RWPE2 (cell line): Measurements from ENCODE around the gene YPEL1.

Source experiments
- ATAC-seq: fragments of 200-7000 bp; cut with Tn5 transposase; 3 replicates; pipeline ENCODE4 v1.9.1; 2021; ENCODE audit warnings: low read depth
- DNase-seq: peaks from one replicate; pipeline ENCODE4 v3.0.0-alpha.2; 2020; ENCODE audit warnings: low spot score
- H3K27ac ChIP-seq: fragments of 450-650 bp; 2 replicates; pipeline ENCODE4 v1.5.1; 2017; ENCODE audit warnings: mild to moderate bottlenecking; ENCODE audit not compliant: poor library complexity, severe bottlenecking
- H3K27me3 ChIP-seq: fragments of 250-450 bp; sonication (Bioruptor Pico); 2 replicates; pipeline ENCODE4 v1.5.1; 2021; ENCODE audit warnings: mild to moderate bottlenecking, moderate library complexity; ENCODE audit not compliant: insufficient read depth, poor library complexity, severe bottlenecking
- H3K36me3 ChIP-seq: fragments of 250-450 bp; sonication (Bioruptor Pico); 2 replicates; pipeline ENCODE4 v1.5.1; 2020; ENCODE audit warnings: low read depth, mild to moderate bottlenecking, moderate library complexity
- H3K4me1 ChIP-seq: fragments of 250-450 bp; sonication (Bioruptor Pico); 2 replicates; pipeline ENCODE4 v1.5.1; 2021; ENCODE audit warnings: mild to moderate bottlenecking, moderate library complexity; ENCODE audit not compliant: insufficient read depth, poor library complexity, severe bottlenecking
- H3K4me3 ChIP-seq: fragments of 250-450 bp; sonication (Bioruptor Pico); 2 replicates; pipeline ENCODE4 v1.5.1; 2021; ENCODE audit warnings: mild to moderate bottlenecking, moderate library complexity; ENCODE audit not compliant: severe bottlenecking
- H3K9me3 ChIP-seq: fragments of 250-450 bp; sonication (Bioruptor Pico); 2 replicates; pipeline ENCODE4 v1.5.1; 2021; ENCODE audit warnings: mild to moderate bottlenecking, moderate library complexity; ENCODE audit not compliant: severe bottlenecking
- TF ChIP-seq, protein P1 (sequence below): fragments of 450-650 bp; IDR thresholded peaks from one replicate; pipeline ENCODE4 v1.5.1; 2017; ENCODE audit warnings: mild to moderate bottlenecking, moderate library complexity; ENCODE audit not compliant: poor library complexity, severe bottlenecking

Gene YPEL1

DNA sequence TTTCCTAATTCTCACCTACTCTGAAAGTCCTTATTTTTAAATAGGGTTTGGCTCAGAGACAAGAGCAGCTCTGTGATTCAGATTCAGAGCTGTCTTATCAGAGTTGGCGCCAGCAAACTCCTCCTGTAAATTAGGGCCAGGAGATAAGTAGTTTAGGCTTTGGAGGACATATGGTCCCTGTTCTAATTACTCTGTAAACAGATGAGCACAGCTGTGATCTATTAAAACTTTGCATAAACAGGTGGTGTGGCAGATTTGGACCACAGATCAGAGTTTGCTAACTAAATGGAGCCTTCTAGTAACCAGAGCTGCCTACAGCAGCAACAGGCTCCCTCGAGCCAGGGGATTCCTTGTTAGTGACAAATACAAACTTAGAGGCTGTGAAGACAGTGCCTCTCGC lies 27.9 kb downstream of the YPEL1 start:
- Histone ChIP-seq H3K27ac (no peak overlapping the region), H3K9me3 (peaks cover 5% of the 10 kb centered on the region), H3K4me3 (no peak overlapping the region), H3K27me3 (no peaks in the 10 kb centered on the region), H3K36me3 (no peaks in the 10 kb centered on the region), H3K4me1 (peaks cover 7% of the 10 kb centered on the region)
- TF ChIP-seq, protein P1, sequence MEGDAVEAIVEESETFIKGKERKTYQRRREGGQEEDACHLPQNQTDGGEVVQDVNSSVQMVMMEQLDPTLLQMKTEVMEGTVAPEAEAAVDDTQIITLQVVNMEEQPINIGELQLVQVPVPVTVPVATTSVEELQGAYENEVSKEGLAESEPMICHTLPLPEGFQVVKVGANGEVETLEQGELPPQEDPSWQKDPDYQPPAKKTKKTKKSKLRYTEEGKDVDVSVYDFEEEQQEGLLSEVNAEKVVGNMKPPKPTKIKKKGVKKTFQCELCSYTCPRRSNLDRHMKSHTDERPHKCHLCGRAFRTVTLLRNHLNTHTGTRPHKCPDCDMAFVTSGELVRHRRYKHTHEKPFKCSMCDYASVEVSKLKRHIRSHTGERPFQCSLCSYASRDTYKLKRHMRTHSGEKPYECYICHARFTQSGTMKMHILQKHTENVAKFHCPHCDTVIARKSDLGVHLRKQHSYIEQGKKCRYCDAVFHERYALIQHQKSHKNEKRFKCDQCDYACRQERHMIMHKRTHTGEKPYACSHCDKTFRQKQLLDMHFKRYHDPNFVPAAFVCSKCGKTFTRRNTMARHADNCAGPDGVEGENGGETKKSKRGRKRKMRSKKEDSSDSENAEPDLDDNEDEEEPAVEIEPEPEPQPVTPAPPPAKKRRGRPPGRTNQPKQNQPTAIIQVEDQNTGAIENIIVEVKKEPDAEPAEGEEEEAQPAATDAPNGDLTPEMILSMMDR, result no peak
- ATAC-seq (no peak), DNase-seq (no peak)

DNA sequence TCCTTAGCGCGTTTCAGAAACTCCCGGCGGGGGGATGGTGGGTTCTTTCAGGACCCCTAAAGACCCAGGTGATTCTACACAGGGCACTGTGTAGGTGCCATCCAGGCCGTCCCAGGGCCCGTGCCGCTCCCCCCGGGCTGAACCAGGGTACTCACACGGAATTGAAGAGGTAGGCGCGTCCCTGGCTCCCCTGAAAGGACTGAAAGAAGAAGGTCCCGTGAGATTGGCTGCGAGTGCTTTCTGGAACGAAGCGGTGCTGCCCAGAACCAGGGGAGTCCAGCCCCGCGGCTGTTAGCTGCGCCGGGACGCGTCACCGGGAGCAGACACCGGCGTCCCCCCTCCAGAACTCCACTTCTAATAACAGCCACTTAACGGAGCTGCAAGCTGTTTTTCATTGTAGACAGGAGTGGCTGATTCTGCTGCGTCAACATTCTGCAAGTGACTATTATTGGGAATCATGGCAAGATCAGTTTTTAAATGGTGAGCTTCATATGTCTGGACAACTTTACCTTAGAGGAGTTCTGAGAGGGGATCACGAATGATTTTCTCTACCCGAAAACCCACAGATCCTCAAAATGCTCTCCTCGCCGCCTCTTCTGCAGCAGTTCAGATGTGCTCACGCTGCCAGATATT lies 31.8 kb downstream of the YPEL1 start:
- no peaks in the 10 kb centered on the region for H3K4me1 ChIP-seq
- DNase-seq, result no peak
- TF ChIP-seq, protein P1, result no peak
- H3K27me3 ChIP-seq, result no peaks in the 10 kb centered on the region
- ATAC-seq, result no peak
- H3K27ac ChIP-seq, result no peak overlapping the region
- H3K36me3 ChIP-seq, result no peaks in the 10 kb centered on the region
- no peak overlapping the region for H3K4me3 ChIP-seq
- H3K9me3 ChIP-seq, result no peaks in the 10 kb centered on the region

DNA sequence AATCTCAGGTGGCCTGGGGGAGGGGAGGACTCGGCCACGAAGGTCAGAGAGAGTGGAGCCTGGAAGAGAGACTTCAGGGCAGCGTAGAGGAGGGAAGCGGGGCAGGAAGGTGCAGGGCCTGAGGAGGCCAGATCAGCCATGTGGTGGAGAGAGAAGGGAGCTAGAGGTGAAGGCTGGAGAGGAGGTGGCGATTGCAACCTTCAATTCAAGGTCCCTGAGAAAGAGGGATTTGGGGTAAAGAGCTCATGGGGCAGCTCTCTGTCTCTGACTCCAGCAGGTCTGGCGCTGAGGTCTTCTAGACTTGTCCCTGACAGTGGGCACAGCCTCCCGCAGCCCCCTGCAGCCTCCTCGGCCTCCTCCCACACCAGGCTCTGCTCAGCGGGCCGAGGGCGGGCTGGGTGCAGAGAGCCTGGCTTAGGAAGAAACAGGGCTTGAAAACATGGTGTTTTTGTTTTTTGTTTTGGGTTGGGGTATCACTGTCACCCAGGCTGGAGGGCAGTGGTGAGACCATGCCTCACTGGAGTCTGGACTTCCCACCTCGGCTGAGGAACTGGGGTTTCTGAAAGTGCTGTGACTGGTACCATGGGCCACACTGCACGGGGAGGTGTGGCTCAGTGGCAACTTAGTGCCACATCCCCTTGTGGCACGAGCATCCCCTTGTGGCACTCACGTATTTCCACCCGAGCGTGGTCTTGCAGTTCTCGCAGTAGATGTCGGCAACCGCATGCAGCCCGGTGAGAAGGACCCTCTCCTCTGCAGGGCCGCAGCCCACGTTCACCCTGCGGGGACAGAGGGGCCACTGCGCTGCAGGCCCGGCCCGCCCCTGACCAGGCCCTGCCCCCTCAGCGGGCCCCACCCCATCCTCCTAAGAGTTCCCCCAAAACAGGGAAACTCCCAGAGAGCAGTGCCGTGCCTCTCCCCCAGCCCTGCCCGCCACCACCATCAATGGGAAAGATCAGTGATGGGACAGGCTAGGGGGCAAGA lies 32.6 kb downstream of the YPEL1 start:
- Histone ChIP-seq H3K27me3 (no peaks in the 10 kb centered on the region), H3K9me3 (no peaks in the 10 kb centered on the region), H3K4me1 (no peaks in the 10 kb centered on the region), H3K27ac (no peak overlapping the region), H3K4me3 (no peak overlapping the region), H3K36me3 (no peaks in the 10 kb centered on the region)
- ATAC-seq (no peak), DNase-seq (no peak)
- TF ChIP-seq, protein P1, result no peak

DNA sequence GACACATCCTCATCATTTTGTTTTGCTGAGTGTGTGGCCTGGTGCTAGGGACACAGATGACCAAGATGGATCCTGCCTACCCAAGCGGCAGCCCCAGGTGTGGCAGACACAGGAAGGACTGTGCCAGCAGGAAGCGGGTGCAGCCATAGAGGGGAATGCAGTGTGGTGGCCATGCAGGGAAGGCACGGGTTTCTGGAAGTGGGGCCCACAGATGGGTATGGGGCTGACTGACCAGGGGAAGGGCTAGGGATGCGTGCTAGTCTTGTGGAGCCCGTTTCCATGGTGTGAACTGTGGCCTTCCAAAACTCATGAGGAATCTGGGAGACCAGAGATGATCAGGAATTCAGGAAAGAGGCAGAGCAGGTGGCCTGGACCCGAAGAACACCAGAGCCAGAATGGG lies 33.5 kb downstream of the YPEL1 start:
- peaks cover 6% of the 10 kb centered on the region; the same call in 1 of the 2 replicates for H3K36me3 ChIP-seq
- H3K27ac ChIP-seq, result no peak overlapping the region
- no peak overlapping the region for H3K4me3 ChIP-seq
- TF ChIP-seq, protein P1, result no peak
- ATAC-seq (no peak), DNase-seq (no peak)
- H3K9me3 ChIP-seq, result no peaks in the 10 kb centered on the region
- no peaks in the 10 kb centered on the region for H3K4me1 ChIP-seq
- H3K27me3 ChIP-seq, result no peaks in the 10 kb centered on the region
